HepG2 (cell line): ENCODE data around the gene ELOVL2. TPM values are rescaled to one million over a fixed set of nuclear protein-coding genes. Genes with fewer than 3 reads are reported as not detected.
A peak's percentile ranks its signal among the peaks of the same experiment; 100 is the strongest.

ENCODE experiments used
- ATF7 ChIP-seq, 2 experiments: fragments of 450-650 bp in 1 of 2; sonication (generic) in 1 of 2; formaldehyde crosslinking in 1 of 2; IDR thresholded peaks; 2 replicates each; pipeline versions ENCODE4 v1.4.0 to v1.6.1; 2016 to 2020; ENCODE audit warnings: antibody characterized with exemption in 1 of 2, mild to moderate bottlenecking in 1 of 2, missing genetic modification reagents in 1 of 2
- RORA ChIP-seq: sonication (generic); formaldehyde crosslinking; IDR thresholded peaks from 2 replicates; pipeline ENCODE4 v1.5.0; 2020; ENCODE audit warnings: mild to moderate bottlenecking, missing genetic modification reagents, moderate library complexity
- THAP11 ChIP-seq: IDR thresholded peaks from 2 replicates; pipeline ENCODE4 v1.6.1; 2016; ENCODE audit warnings: missing biosample characterization, missing genetic modification reagents
- ZBTB20 ChIP-seq: sonication (generic); formaldehyde crosslinking; IDR thresholded peaks from 2 replicates; pipeline ENCODE4 v1.8.1; 2023; ENCODE audit warnings: missing genetic modification reagents, low read depth, mild to moderate bottlenecking, borderline replicate concordance
- polyA plus RNA-seq, 8 experiments: library from polyadenylated mRNA; depleted of rRNA in 3 of 8; stranded (reverse) in 7 of 8; unstranded in 1 of 8; fragments of >200 nt; fragmentation: Illumina TruSeq in 4 of 8; extraction: Trizol in 4 of 8; gene quantifications; 2 replicates each; pipeline versions ENCODE4 v1.2.1 to v1.2.3, GENCODE V29; 2011 to 2016; ENCODE audit warnings: low read depth in 4 of 8, missing spikeins in 1 of 8, mixed read lengths in 1 of 8; ENCODE audit not compliant: insufficient read depth in 1 of 8
- total RNA-seq, 5 experiments: library from RNA; depleted of rRNA; stranded (reverse); fragments of >200 nt; fragmentation: Illumina TruSeq; extraction: Trizol; gene quantifications; 2 replicates each; pipeline ENCODE4 v1.2.3, GENCODE V29; 2016; ENCODE audit warnings: low read depth in 1 of 5
- TF ChIP-seq, protein P1 (sequence below): sonication (generic); formaldehyde crosslinking; IDR thresholded peaks from 2 replicates; pipeline ENCODE4 v1.8.0; 2023; ENCODE audit warnings: mild to moderate bottlenecking, missing genetic modification reagents
- TF ChIP-seq, protein P2 (sequence below): sonication (generic); formaldehyde crosslinking; IDR thresholded peaks from 2 replicates; pipeline ENCODE4 v1.4.0; 2020; ENCODE audit warnings: missing genetic modification reagents
- TF ChIP-seq, protein P3 (sequence below): sonication (generic); formaldehyde crosslinking; IDR thresholded peaks from 2 replicates; pipeline ENCODE4 v1.4.0; 2020; ENCODE audit warnings: mild to moderate bottlenecking, missing genetic modification reagents
- TF ChIP-seq, protein P4 (sequence below): sonication (generic); formaldehyde crosslinking; IDR thresholded peaks from 2 replicates; pipeline ENCODE4 v1.4.0; 2020; ENCODE audit warnings: missing genetic modification reagents, borderline replicate concordance
- TF ChIP-seq, protein P5 (sequence below): sonication (generic); formaldehyde crosslinking; IDR thresholded peaks from 2 replicates; pipeline ENCODE4 v1.5.1; 2020; ENCODE audit warnings: mild to moderate bottlenecking, missing genetic modification reagents

Gene ELOVL2
- total and polyA plus RNA-seq, 2 of the 13 experiments (the other 11 are each of a cell fraction or from before 2014, with no cell fraction given) = 43.6 to 65.4 TPM

DNA sequence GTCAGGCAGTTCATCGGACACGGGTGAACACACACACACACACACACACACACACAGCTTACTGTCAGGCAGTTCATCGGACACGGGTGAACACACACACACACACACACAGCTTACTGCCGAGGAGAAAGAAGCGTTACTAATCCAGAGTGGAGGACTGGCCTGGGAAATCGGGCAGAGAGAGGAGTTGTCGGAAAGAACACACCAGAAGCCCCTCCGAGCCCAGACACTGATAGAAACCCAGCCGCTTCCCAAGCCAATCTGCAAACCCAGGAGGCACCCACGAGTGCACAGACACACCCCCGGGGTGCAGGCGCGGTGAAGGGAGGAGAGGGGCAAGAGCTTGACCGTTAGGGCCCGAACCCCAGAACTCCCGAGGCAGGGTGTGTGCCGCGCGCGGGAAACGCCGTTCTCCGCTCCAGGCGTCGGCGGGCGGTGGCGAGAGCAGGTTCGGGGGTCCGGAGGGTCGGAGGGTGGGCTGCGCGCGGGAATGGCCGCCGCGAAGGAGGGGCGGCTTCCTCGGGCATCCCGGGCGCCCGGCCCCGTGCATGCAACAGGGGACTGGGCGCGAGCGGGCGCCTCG is 636 bp downstream of the ELOVL2 start (continued):
- TF ChIP-seq, protein P1, sequence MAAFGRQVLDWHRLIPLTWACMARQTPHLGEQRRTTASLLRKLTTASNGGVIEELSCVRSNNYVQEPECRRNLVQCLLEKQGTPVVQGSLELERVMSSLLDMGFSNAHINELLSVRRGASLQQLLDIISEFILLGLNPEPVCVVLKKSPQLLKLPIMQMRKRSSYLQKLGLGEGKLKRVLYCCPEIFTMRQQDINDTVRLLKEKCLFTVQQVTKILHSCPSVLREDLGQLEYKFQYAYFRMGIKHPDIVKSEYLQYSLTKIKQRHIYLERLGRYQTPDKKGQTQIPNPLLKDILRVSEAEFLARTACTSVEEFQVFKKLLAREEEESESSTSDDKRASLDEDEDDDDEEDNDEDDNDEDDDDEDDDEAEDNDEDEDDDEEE (CRISPR knock-in tag) = no peak
- TF ChIP-seq, protein P2, sequence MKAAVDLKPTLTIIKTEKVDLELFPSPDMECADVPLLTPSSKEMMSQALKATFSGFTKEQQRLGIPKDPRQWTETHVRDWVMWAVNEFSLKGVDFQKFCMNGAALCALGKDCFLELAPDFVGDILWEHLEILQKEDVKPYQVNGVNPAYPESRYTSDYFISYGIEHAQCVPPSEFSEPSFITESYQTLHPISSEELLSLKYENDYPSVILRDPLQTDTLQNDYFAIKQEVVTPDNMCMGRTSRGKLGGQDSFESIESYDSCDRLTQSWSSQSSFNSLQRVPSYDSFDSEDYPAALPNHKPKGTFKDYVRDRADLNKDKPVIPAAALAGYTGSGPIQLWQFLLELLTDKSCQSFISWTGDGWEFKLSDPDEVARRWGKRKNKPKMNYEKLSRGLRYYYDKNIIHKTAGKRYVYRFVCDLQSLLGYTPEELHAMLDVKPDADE (CRISPR knock-in tag) = 0 out of 2 replicates have a peak, but pooled peaks have one; percentile 31
- TF ChIP-seq ZBTB20 (no peak), THAP11 (CRISPR knock-in tag) (no peak), RORA (CRISPR knock-in tag) (no peak), ATF7 (IDR thresholded peaks at IDR 0.05) (no peak), ATF7 (CRISPR knock-in tag; IDR thresholded peaks at IDR 0.05) (no peak; the same call in 1 of the 2 replicates)
- TF ChIP-seq, protein P3, sequence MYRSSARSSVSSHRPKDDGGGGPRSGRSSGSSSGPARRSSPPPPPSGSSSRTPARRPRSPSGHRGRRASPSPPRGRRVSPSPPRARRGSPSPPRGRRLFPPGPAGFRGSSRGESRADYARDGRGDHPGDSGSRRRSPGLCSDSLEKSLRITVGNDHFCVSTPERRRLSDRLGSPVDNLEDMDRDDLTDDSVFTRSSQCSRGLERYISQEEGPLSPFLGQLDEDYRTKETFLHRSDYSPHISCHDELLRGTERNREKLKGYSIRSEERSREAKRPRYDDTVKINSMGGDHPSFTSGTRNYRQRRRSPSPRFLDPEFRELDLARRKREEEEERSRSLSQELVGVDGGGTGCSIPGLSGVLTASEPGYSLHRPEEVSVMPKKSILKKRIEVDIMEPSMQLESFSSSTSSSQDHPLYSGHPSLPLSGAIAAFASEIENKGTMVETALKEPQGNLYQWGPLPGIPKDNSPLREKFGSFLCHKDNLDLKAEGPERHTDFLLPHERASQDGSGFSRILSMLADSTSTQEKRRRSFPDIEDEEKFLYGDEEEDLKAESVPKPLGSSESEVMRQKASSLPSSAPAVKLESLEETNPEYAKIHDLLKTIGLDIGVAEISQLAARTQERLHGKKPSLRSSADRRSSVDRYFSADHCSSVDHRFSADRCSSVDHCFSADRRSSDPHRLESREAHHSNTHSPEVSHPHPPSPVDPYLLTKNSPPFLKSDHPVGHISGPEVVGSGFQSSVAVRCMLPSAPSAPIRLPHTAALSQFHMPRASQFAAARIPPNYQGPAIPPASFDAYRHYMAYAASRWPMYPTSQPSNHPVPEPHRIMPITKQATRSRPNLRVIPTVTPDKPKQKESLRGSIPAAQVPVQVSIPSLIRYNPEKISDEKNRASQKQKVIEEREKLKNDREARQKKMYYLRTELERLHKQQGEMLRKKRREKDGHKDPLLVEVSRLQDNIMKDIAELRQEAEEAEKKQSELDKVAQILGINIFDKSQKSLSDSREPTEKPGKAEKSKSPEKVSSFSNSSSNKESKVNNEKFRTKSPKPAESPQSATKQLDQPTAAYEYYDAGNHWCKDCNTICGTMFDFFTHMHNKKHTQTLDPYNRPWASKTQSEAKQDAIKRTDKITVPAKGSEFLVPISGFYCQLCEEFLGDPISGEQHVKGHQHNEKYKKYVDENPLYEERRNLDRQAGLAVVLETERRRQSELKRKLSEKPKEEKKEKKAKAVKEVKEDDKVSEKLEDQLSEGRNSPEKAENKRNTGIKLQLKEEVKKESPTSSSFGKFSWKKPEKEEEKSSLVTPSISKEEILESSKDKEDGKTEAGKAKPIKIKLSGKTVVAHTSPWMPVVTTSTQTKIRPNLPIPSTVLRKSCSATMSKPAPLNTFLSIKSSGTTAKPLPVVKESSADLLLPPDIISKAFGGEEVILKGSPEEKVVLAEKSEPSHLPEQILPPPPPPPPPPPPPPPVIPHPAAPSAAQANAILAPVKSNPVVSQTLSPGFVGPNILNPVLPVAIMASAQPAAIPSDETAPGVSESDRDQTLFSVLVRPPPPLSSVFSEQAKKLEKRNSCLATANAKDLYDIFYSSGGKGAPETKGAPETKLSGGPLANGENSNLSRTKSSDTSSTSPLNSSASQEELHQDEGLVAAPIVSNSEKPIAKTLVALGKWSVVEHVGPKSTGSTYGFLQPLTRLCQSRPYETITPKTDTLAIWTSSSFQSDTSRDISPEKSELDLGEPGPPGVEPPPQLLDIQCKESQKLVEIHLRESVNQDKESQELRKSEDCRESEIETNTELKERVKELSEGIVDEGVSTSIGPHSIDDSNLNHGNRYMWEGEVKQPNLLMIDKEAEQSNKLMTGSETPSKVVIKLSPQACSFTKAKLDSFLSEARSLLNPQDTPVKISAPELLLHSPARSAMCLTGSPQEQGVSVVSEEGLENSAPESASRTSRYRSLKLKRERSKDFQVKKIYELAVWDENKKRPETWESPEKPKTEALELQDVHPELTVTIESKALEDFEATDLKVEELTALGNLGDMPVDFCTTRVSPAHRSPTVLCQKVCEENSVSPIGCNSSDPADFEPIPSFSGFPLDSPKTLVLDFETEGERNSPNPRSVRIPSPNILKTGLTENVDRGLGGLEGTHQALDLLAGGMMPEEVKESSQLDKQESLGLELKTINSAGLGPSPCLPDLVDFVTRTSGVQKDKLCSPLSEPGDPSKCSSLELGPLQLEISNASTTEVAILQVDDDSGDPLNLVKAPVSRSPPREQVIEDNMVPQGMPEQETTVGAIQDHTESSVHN (CRISPR knock-in tag) = peak; percentile 21; the same call in 1 of the 2 replicates
- TF ChIP-seq, protein P4, sequence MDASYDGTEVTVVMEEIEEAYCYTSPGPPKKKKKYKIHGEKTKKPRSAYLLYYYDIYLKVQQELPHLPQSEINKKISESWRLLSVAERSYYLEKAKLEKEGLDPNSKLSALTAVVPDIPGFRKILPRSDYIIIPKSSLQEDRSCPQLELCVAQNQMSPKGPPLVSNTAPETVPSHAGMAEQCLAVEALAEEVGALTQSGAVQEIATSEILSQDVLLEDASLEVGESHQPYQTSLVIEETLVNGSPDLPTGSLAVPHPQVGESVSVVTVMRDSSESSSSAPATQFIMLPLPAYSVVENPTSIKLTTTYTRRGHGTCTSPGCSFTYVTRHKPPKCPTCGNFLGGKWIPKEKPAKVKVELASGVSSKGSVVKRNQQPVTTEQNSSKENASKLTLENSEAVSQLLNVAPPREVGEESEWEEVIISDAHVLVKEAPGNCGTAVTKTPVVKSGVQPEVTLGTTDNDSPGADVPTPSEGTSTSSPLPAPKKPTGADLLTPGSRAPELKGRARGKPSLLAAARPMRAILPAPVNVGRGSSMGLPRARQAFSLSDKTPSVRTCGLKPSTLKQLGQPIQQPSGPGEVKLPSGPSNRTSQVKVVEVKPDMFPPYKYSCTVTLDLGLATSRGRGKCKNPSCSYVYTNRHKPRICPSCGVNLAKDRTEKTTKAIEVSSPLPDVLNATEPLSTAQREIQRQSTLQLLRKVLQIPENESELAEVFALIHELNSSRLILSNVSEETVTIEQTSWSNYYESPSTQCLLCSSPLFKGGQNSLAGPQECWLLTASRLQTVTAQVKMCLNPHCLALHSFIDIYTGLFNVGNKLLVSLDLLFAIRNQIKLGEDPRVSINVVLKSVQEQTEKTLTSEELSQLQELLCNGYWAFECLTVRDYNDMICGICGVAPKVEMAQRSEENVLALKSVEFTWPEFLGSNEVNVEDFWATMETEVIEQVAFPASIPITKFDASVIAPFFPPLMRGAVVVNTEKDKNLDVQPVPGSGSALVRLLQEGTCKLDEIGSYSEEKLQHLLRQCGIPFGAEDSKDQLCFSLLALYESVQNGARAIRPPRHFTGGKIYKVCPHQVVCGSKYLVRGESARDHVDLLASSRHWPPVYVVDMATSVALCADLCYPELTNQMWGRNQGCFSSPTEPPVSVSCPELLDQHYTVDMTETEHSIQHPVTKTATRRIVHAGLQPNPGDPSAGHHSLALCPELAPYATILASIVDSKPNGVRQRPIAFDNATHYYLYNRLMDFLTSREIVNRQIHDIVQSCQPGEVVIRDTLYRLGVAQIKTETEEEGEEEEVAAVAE = no peak
- TF ChIP-seq, protein P5, sequence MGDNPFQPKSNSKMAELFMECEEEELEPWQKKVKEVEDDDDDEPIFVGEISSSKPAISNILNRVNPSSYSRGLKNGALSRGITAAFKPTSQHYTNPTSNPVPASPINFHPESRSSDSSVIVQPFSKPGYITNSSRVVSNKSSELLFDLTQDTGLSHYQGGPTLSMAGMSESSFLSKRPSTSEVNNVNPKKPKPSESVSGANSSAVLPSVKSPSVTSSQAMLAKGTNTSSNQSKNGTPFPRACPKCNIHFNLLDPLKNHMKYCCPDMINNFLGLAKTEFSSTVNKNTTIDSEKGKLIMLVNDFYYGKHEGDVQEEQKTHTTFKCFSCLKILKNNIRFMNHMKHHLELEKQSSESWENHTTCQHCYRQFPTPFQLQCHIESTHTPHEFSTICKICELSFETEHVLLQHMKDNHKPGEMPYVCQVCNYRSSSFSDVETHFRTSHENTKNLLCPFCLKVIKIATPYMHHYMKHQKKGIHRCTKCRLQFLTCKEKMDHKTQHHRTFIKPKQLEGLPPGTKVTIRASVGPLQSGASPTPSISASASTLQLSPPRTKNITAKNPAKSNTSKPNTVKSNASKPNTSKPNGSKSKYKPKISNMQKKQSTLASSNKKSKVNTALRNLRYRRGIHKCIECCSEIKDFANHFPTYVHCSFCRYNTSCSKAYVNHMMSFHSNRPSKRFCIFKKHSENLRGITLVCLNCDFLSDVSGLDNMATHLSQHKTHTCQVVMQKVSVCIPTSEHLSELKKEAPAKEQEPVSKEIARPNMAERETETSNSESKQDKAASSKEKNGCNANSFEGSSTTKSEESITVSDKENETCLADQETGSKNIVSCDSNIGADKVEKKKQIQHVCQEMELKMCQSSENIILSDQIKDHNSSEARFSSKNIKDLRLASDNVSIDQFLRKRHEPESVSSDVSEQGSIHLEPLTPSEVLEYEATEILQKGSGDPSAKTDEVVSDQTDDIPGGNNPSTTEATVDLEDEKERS (CRISPR knock-in tag) = 0 out of 2 replicates have a peak, but pooled peaks have one; percentile 28
